IMR-90 (cell line): Measurements from ENCODE around the gene ATP1B1. TPM values are rescaled to one million over a fixed set of nuclear protein-coding genes. Genes with fewer than 3 reads are reported as not detected.

Experiments used
- ATAC-seq: fragments of 200-7000 bp; cut with Tn5 transposase; 2 replicates; pipeline ENCODE4 v1.9.1; 2020; ENCODE audit warnings: low read depth, mild to moderate bottlenecking, moderate library complexity
- BruUV-seq: library from RNA; stranded (reverse); fragments of 400-500 nt; replicated peaks from 2 replicates; lab custom pipeline; 2021; lab: Mats Ljungman, UMichigan
- CTCF ChIA-PET: fragments of 300-600 bp; formaldehyde crosslinking; extraction: SDS; loops from one replicate; lab custom pipeline; 2021; ENCODE audit warnings: antibody characterized with exemption; lab: Yijun Ruan, JAX
- POLR2A ChIA-PET: fragments of 300-600 bp; sonication (Branson Sonifier 250); formaldehyde crosslinking; loops from one replicate; lab custom pipeline; 2022; ENCODE audit warnings: antibody characterized with exemption; ENCODE audit not compliant: unreplicated experiment; lab: Charles Lee
- DNase-seq: peaks from one replicate; pipeline ENCODE4 v3.0.0; 2013
- H2AFZ ChIP-seq: replicated peaks from 2 replicates; pipeline ENCODE3; 2013; ENCODE audit warnings: low read length, mild to moderate bottlenecking; ENCODE audit not compliant: poor library complexity
- H2AK5ac ChIP-seq: 2 replicates; pipeline ENCODE4 v1.6.1; 2013; ENCODE audit warnings: low read depth, low read length, inconsistent platforms
- H2AK9ac ChIP-seq: replicated peaks from 2 replicates; pipeline ENCODE3; 2013; ENCODE audit warnings: mild to moderate bottlenecking, low read depth, low read length, moderate library complexity; ENCODE audit not compliant: poor library complexity
- H2BK120ac ChIP-seq: 2 replicates; pipeline ENCODE4 v1.6.1; 2013; ENCODE audit warnings: low read depth, low read length, inconsistent platforms
- H2BK15ac ChIP-seq: 3 replicates; pipeline ENCODE4 v1.6.1; 2013; ENCODE audit warnings: low read depth, low read length, inconsistent platforms
- H2BK20ac ChIP-seq: 2 replicates; pipeline ENCODE4 v1.6.1; 2013; ENCODE audit warnings: low read depth, mild to moderate bottlenecking, inconsistent platforms, low read length, moderate library complexity
- H2BK5ac ChIP-seq: 2 replicates; pipeline ENCODE4 v1.6.1; 2013; ENCODE audit warnings: mild to moderate bottlenecking, low read depth, low read length, inconsistent platforms; ENCODE audit not compliant: poor library complexity, severe bottlenecking
- H3K14ac ChIP-seq: replicated peaks from 2 replicates; pipeline ENCODE4 v1.6.1; 2013; ENCODE audit warnings: low read depth, low read length, inconsistent platforms
- H3K18ac ChIP-seq: 2 replicates; pipeline ENCODE4 v1.6.1; 2013; ENCODE audit warnings: low read depth, low read length, control low read depth
- H3K23ac ChIP-seq: 2 replicates; pipeline ENCODE4 v1.6.1; 2013; ENCODE audit warnings: low read depth, low read length, inconsistent platforms
- H3K27ac ChIP-seq: 2 replicates; pipeline ENCODE4 v1.5.1; 2013; ENCODE audit warnings: mild to moderate bottlenecking, control low read depth, low read length; ENCODE audit not compliant: insufficient read depth
- H3K27me3 ChIP-seq: 2 replicates; pipeline ENCODE4 v1.6.1; 2013; ENCODE audit warnings: low read length; ENCODE audit not compliant: control insufficient read depth, insufficient read depth
- H3K36me3 ChIP-seq: 2 replicates; pipeline ENCODE4 v1.6.1; 2013; ENCODE audit warnings: low read length, mixed read lengths; ENCODE audit not compliant: control insufficient read depth, insufficient read depth
- H3K4ac ChIP-seq: 2 replicates; pipeline ENCODE4 v1.6.1; 2013; ENCODE audit warnings: low read depth, low read length, inconsistent platforms
- H3K4me1 ChIP-seq: 2 replicates; pipeline ENCODE4 v1.6.1; 2013; ENCODE audit warnings: low read length, mixed read lengths; ENCODE audit not compliant: control insufficient read depth, insufficient read depth
- H3K4me2 ChIP-seq: 2 replicates; pipeline ENCODE4 v1.6.1; 2013; ENCODE audit warnings: low read depth, mild to moderate bottlenecking, control low read depth, low read length, moderate library complexity
- H3K4me3 ChIP-seq: 2 replicates; pipeline ENCODE4 v1.5.1; 2013; ENCODE audit warnings: low read depth, mild to moderate bottlenecking, control low read depth, low read length, moderate library complexity; ENCODE audit not compliant: insufficient read depth
- H3K56ac ChIP-seq: 2 replicates; pipeline ENCODE4 v1.6.1; 2013; ENCODE audit warnings: low read length, inconsistent platforms; ENCODE audit not compliant: insufficient read depth; ENCODE audit errors: extremely low read depth
- H3K79me1 ChIP-seq, 2 experiments: 2 replicates each; pipeline ENCODE4 v1.6.1; 2013; ENCODE audit warnings: low read length in 2 of 2, inconsistent platforms in 1 of 2, low read depth in 1 of 2
- H3K9ac ChIP-seq: 2 replicates; pipeline ENCODE4 v1.6.1; 2013; ENCODE audit warnings: low read depth, low read length, control low read depth
- H3K9me1 ChIP-seq: 2 replicates; pipeline ENCODE4 v1.6.1; 2013; ENCODE audit warnings: low read length, inconsistent platforms; ENCODE audit not compliant: insufficient read depth
- H3K9me3 ChIP-seq: 2 replicates; pipeline ENCODE4 v1.6.1; 2013; ENCODE audit warnings: low read length; ENCODE audit not compliant: control insufficient read depth, insufficient read depth
- H4K20me1 ChIP-seq: 2 replicates; pipeline ENCODE4 v1.6.1; 2013; ENCODE audit warnings: low read length, inconsistent platforms; ENCODE audit not compliant: insufficient read depth
- H4K5ac ChIP-seq: 2 replicates; pipeline ENCODE4 v1.6.1; 2013; ENCODE audit warnings: mild to moderate bottlenecking, low read depth, low read length, control low read depth
- H4K8ac ChIP-seq, 2 experiments: 2 replicates each; pipeline ENCODE4 v1.6.1; 2013; ENCODE audit warnings: low read depth in 2 of 2, low read length in 2 of 2, control low read depth in 1 of 2, inconsistent platforms in 1 of 2
- H4K91ac ChIP-seq: 2 replicates; pipeline ENCODE4 v1.6.1; 2013; ENCODE audit warnings: low read depth, low read length, inconsistent platforms; ENCODE audit not compliant: insufficient read depth
- CEBPB ChIP-seq: IDR thresholded peaks from 2 replicates; pipeline ENCODE4 v1.6.1; 2012; ENCODE audit warnings: low read depth, low read length, improper control_type of control experiment
- CHD1 ChIP-seq: IDR thresholded peaks from 2 replicates; pipeline ENCODE4 v1.6.1; 2012; ENCODE audit warnings: low read depth, low read length, improper control_type of control experiment
- CTCF ChIP-seq: conservative IDR thresholded peaks from 2 replicates; pipeline ENCODE4 v1.5.1; 2012; ENCODE audit warnings: mild to moderate bottlenecking, low read depth, low read length, improper control_type of control experiment
- FOS ChIP-seq: fragments of 150-350 bp; IDR thresholded peaks from 2 replicates; pipeline ENCODE4 v1.6.1; 2016; ENCODE audit warnings: low read depth, low read length
- MAFK ChIP-seq: IDR thresholded peaks from 2 replicates; pipeline ENCODE4 v1.6.1; 2012; ENCODE audit warnings: low read depth, low read length, improper control_type of control experiment
- POLR2A ChIP-seq: IDR thresholded peaks from 2 replicates; pipeline ENCODE4 v1.6.1; 2012; ENCODE audit warnings: mild to moderate bottlenecking, low read depth, low read length
- RAD21 ChIP-seq: IDR thresholded peaks from 2 replicates; pipeline ENCODE4 v1.6.1; 2012; ENCODE audit warnings: low read length, improper control_type of control experiment
- SMC3 ChIP-seq: fragments of 150-350 bp; IDR thresholded peaks from 2 replicates; pipeline ENCODE4 v1.6.1; 2016; ENCODE audit warnings: low read depth, mild to moderate bottlenecking, antibody characterized with exemption, low read length, moderate library complexity
- WGBS, 2 experiments: methylation state at CpG; one replicate each; pipeline versions ENCODE4 v1.1.5 to v1.1.7; 2013; ENCODE audit warnings: missing lambda C conversion rate in 2 of 2; ENCODE audit not compliant: insufficient read length in 1 of 2; ENCODE audit errors: extremely low coverage in 2 of 2; 5-methylcytosine and 5-hydroxymethylcytosine counted together
- dilution Hi-C: fragments of 300-500 bp; cut with HindIII; formaldehyde crosslinking; loops from one replicate; pipeline ENCODE4 v1.14.3; 2018; ENCODE audit warnings: low sequenced_read_pairs; ENCODE audit not compliant: unreplicated experiment
- in situ Hi-C: fragments of 300-500 bp; cut with MboI; formaldehyde crosslinking; loops from 3 replicates; pipeline ENCODE4 v1.14.3; 2019; ENCODE audit warnings: low sequenced_read_pairs, inconsistent platforms, mixed read lengths
- intact Hi-C: fragments of 100-400 bp; cut with micrococcal nuclease; formaldehyde crosslinking; loops from 2 replicates; pipeline ENCODE4 v1.10.0; 2022
- polyA plus RNA-seq, 3 experiments: library from polyadenylated mRNA; depleted of rRNA; stranded (reverse); fragments of >200 nt; gene quantifications; 2 replicates each; pipeline ENCODE4 v1.2.3, GENCODE V29; 2012; ENCODE audit warnings: low replicate concordance in 1 of 3
- total RNA-seq: library from RNA; depleted of rRNA; stranded (reverse); fragments of >200 nt; gene quantifications from 2 replicates; pipeline ENCODE4 v1.2.3, GENCODE V29; 2012

ATP1B1 gene
- total and polyA plus RNA-seq, 2 of the 4 experiments (the other 2 are of a cell fraction): 14.5 to 22.1 TPM

GRCh38 chr1:169133801-169134502 lies 27.5 kb downstream of the ATP1B1 start:
- intact Hi-C loops (loop anchor here (10.0 kb wide), 1 partner anchor 529 kb away; no protein-coding TSS in a partner anchor), dilution Hi-C loops (no loop called here), in situ Hi-C loops (no loop called here)
- Histone ChIP-seq H3K14ac (no peak overlapping the region), H3K4me3 (no peak overlapping the region), H3K9me3 (no peaks in the 10 kb centered on the region), H4K8ac (no peak overlapping the region), H3K9me1 (no peaks in the 10 kb centered on the region), H3K27me3 (no peaks in the 10 kb centered on the region), H3K36me3 (peaks cover 3% of the 10 kb centered on the region; the same call in 1 of the 2 replicates), H2BK120ac (no peak overlapping the region), H3K4me2 (no peak overlapping the region), H3K27ac (no peak overlapping the region), H4K20me1 (no peaks in the 10 kb centered on the region), H4K5ac (no peak overlapping the region), H3K9ac (no peak overlapping the region), H3K18ac (no peak overlapping the region), H2AFZ (no peak overlapping the region), H3K4me1 (no peaks in the 10 kb centered on the region), H2BK20ac (no peak overlapping the region), H2BK15ac (no peak overlapping the region), H2AK9ac (no peak overlapping the region), H2BK5ac (no peak overlapping the region), H3K56ac (no peak overlapping the region), H2AK5ac (no peak overlapping the region), H3K79me1 (no peaks in the 10 kb centered on the region; a peak in 1 of 4 replicates), H3K23ac (no peak overlapping the region), H3K4ac (no peak overlapping the region), H4K91ac (no peak overlapping the region)
- ChIA-PET CTCF (interaction anchor here (1.0 kb wide), 1 partner anchor 214 kb away, joined by 3 read pairs; no protein-coding TSS in a partner anchor), POLR2A (no interaction called here)
- BruUV-seq: no TSS peak
- WGBS, 2 experiments: no CpG with 5 or more reads among the region's 2 CpGs
- no peak for DNase-seq
- TF ChIP-seq RAD21: peak; percentile 50
- no peak for TF ChIP-seq CEBPB
- TF ChIP-seq SMC3: peak; percentile 25; the same call in 1 of the 2 replicates
- peak; percentile 38 for TF ChIP-seq CTCF
- no peak for TF ChIP-seq FOS
- no peak for TF ChIP-seq POLR2A
- TF ChIP-seq MAFK: no peak
- TF ChIP-seq CHD1: no peak
- peak; percentile 24; the same call in 1 of the 2 replicates for ATAC-seq
